Keratinocyte (primary cell): ENCODE results near the gene KHDC1L. TPM values are rescaled to one million over a fixed set of nuclear protein-coding genes. Genes with fewer than 3 reads are reported as not detected.
"Not testable (repeated sequence)": the region's sequence is repeated elsewhere in the genome, so short reads cannot be mapped to it uniquely, and the experiment has no call there.

Source experiments
- DNase-seq: peaks from one replicate; pipeline ENCODE4 v3.0.0-alpha.2; 2011; ENCODE audit warnings: low read depth, missing footprints, low spot score
- FAIRE-seq: peaks from 2 replicates; lab custom pipeline; 2011; peaks lifted over from hg19 to GRCh38; lab: Jason Lieb, UNC
- H2AFZ ChIP-seq: 2 replicates; pipeline ENCODE4 v1.6.0; 2012; ENCODE audit warnings: low read length, control low read depth, inconsistent platforms; ENCODE audit not compliant: control insufficient read depth
- H3K27ac ChIP-seq: 2 replicates; pipeline ENCODE4 v1.5.1; 2011; ENCODE audit warnings: low read length; ENCODE audit not compliant: control insufficient read depth, insufficient read depth
- H3K27me3 ChIP-seq: 3 replicates; pipeline ENCODE4 v1.6.0; 2011; ENCODE audit warnings: low read length; ENCODE audit not compliant: control insufficient read depth, insufficient read depth; ENCODE audit errors: extremely low read depth
- H3K36me3 ChIP-seq, 2 experiments: 2 replicates in 1 of 2; 3 replicates in 1 of 2; pipeline ENCODE4 v1.5.1; 2011; ENCODE audit warnings: low read length in 2 of 2, mild to moderate bottlenecking in 1 of 2; ENCODE audit not compliant: control insufficient read depth in 2 of 2, insufficient read depth in 2 of 2; ENCODE audit errors: extremely low read depth in 1 of 2
- H3K4me1 ChIP-seq: 3 replicates; pipeline ENCODE4 v1.5.1; 2011; ENCODE audit warnings: low read length; ENCODE audit not compliant: control insufficient read depth, insufficient read depth; ENCODE audit errors: extremely low read depth
- H3K4me2 ChIP-seq: 3 replicates; pipeline ENCODE4 v1.6.0; 2011; ENCODE audit warnings: low read depth, low read length; ENCODE audit not compliant: control insufficient read depth, insufficient read depth; ENCODE audit errors: extremely low read depth
- H3K4me3 ChIP-seq, 3 experiments: fragments of 200-600 bp in 1 of 3; sonication (generic) in 1 of 3; 2 replicates in 2 of 3; 3 replicates in 1 of 3; pipeline ENCODE4 v1.5.1; 2011 to 2016; ENCODE audit warnings: low read length in 3 of 3, mild to moderate bottlenecking in 3 of 3, control low read depth in 2 of 3, inconsistent platforms in 1 of 3, low read depth in 1 of 3, mixed read lengths in 1 of 3, mixed run types in 1 of 3, moderate library complexity in 1 of 3; ENCODE audit not compliant: control insufficient read depth in 2 of 3, insufficient read depth in 2 of 3; ENCODE audit errors: extremely low read depth in 1 of 3
- H3K79me2 ChIP-seq: 2 replicates; pipeline ENCODE4 v1.6.0; 2012; ENCODE audit warnings: low read length; ENCODE audit not compliant: control insufficient read depth, insufficient read depth
- H3K9ac ChIP-seq: 3 replicates; pipeline ENCODE4 v1.6.0; 2011; ENCODE audit warnings: low read length; ENCODE audit not compliant: control insufficient read depth, insufficient read depth; ENCODE audit errors: extremely low read depth
- H3K9me1 ChIP-seq: 3 replicates; pipeline ENCODE4 v1.6.0; 2011; ENCODE audit warnings: low read length; ENCODE audit not compliant: control insufficient read depth, insufficient read depth; ENCODE audit errors: extremely low read depth
- H3K9me3 ChIP-seq: 2 replicates; pipeline ENCODE4 v1.5.1; 2012; ENCODE audit warnings: low read depth, low read length; ENCODE audit not compliant: control insufficient read depth
- H4K20me1 ChIP-seq: 3 replicates; pipeline ENCODE4 v1.6.0; 2011; ENCODE audit warnings: low read length; ENCODE audit not compliant: control insufficient read depth, insufficient read depth; ENCODE audit errors: extremely low read depth
- EZH2 ChIP-seq: IDR thresholded peaks from one replicate; pipeline ENCODE4 v1.6.1; 2012; ENCODE audit warnings: inconsistent platforms, mild to moderate bottlenecking, low read length, moderate library complexity
- dilution Hi-C: fragments of 300-500 bp; cut with MboI; formaldehyde crosslinking; loops from one replicate; pipeline ENCODE4 v1.7.0; 2020; ENCODE audit warnings: low sequenced_read_pairs; ENCODE audit not compliant: extremely low pct_ligation_motif_present
- polyA plus RNA-seq, 5 experiments: library from polyadenylated mRNA; depleted of rRNA in 3 of 5; stranded (reverse) in 3 of 5; stranded (forward) in 1 of 5; unstranded in 1 of 5; fragments of >200 nt; gene quantifications; 1 replicate in 1 of 5; 2 replicates in 3 of 5; 3 replicates in 1 of 5; pipeline versions ENCODE4 v1.2.1 to v1.2.3, GENCODE V29; 2011 to 2012; ENCODE audit warnings: missing spikeins in 2 of 5, low read depth in 1 of 5, low replicate concordance in 1 of 5
- TF ChIP-seq, protein P1 (sequence below), 3 experiments: IDR thresholded peaks in 1 of 3; conservative IDR thresholded peaks in 1 of 3; optimal IDR thresholded peaks in 1 of 3; 2 replicates in 2 of 3; 3 replicates in 1 of 3; pipeline versions ENCODE3 to v1.5.1; 2011; ENCODE audit warnings: low read length in 3 of 3, mild to moderate bottlenecking in 3 of 3, moderate library complexity in 2 of 3, control low read depth in 1 of 3, inconsistent platforms in 1 of 3; ENCODE audit not compliant: insufficient read depth in 2 of 3; ENCODE audit errors: extremely low read depth in 1 of 3

The KHDC1L gene
- polyA plus RNA-seq, 1 donor (not counting 4 experiments of a cell fraction or from before 2014, with no cell fraction given): not detected

DNA sequence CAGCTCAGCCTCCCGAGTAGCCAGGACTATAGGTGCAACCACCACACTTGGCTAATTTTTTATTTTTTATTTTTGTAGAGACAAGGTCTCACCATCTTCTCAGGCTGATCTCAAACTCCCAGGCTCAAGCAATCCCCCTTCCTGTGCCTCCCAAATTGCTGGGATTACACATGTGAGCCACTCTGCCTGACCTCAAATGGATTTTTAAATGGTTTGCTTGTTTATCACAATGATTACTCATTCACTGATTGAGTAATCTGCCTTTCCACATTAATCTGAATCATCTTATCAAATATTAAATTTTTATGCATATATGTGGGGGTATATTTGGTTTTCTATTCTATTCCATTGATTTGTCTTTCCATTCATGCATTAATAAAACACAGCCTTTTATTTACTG lies 9.4 kb upstream of the KHDC1L start:
- peak; percentile 56 for FAIRE-seq
- peaks cover 21% of the 10 kb centered on the region for H3K4me1 ChIP-seq
- peak overlapping the region; percentile 88 for H3K27ac ChIP-seq

DNA sequence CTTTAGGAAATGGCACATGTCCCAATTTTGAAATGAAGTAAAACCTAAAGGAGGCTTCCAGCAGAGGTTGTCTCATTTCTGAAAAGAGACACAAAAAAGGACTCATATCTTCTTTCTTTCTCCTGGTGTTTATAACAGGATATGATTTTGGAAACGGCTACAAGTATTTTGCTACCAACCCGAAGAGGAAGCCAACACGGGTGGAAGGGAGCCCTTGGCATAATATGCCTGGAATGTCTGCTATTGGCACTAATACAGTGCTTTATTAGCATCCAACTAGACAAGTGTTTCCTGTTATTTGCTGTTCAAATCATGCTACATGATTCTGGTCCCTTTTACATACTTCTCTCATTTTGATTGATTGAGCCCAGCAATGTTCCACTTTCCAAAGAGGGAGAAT lies 8.7 kb upstream of the KHDC1L start:
- peak; percentile 94 for FAIRE-seq
- DNase-seq, H3K4me3 ChIP-seq, H3K9ac ChIP-seq, H3K27me3 ChIP-seq, dilution Hi-C loops, H3K36me3 ChIP-seq, H3K9me3 ChIP-seq, H3K79me2 ChIP-seq, H4K20me1 ChIP-seq, H3K9me1 ChIP-seq: not testable (repeated sequence)
- Histone ChIP-seq H2AFZ (peak overlapping the region; percentile 62), H3K4me2 (peak overlapping the region; percentile 56), H3K27ac (peak overlapping the region; percentile 71), H3K4me1 (peaks cover 21% of the 10 kb centered on the region)

More for the DNA sequence above, 9.4 kb upstream of the KHDC1L start:
- TF ChIP-seq, protein P1, sequence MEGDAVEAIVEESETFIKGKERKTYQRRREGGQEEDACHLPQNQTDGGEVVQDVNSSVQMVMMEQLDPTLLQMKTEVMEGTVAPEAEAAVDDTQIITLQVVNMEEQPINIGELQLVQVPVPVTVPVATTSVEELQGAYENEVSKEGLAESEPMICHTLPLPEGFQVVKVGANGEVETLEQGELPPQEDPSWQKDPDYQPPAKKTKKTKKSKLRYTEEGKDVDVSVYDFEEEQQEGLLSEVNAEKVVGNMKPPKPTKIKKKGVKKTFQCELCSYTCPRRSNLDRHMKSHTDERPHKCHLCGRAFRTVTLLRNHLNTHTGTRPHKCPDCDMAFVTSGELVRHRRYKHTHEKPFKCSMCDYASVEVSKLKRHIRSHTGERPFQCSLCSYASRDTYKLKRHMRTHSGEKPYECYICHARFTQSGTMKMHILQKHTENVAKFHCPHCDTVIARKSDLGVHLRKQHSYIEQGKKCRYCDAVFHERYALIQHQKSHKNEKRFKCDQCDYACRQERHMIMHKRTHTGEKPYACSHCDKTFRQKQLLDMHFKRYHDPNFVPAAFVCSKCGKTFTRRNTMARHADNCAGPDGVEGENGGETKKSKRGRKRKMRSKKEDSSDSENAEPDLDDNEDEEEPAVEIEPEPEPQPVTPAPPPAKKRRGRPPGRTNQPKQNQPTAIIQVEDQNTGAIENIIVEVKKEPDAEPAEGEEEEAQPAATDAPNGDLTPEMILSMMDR (optimal IDR thresholded peaks at IDR 0.05 in 1 of 3, IDR thresholded peaks at IDR 0.05 in 1 of 3, conservative IDR thresholded peaks at IDR 0.05 in 1 of 3; ENCODE audit: extremely low read depth in 1 of 3, insufficient read depth in 2 of 3, low read length in 3 of 3): no peak
- no peak for TF ChIP-seq EZH2
- Histone ChIP-seq H3K79me2 (no peaks in the 10 kb centered on the region), H3K4me3 (no peak overlapping the region), H3K9me1 (no peaks in the 10 kb centered on the region), H3K9ac (no peak overlapping the region), H3K4me2 (peak overlapping the region; percentile 56), H3K9me3 (no peaks in the 10 kb centered on the region), H2AFZ (no peak overlapping the region), H3K36me3 (no peaks in the 10 kb centered on the region), H4K20me1 (no peaks in the 10 kb centered on the region), H3K27me3 (no peaks in the 10 kb centered on the region)
- peak; percentile 44 for DNase-seq
- dilution Hi-C loops: no loop called here

DNA sequence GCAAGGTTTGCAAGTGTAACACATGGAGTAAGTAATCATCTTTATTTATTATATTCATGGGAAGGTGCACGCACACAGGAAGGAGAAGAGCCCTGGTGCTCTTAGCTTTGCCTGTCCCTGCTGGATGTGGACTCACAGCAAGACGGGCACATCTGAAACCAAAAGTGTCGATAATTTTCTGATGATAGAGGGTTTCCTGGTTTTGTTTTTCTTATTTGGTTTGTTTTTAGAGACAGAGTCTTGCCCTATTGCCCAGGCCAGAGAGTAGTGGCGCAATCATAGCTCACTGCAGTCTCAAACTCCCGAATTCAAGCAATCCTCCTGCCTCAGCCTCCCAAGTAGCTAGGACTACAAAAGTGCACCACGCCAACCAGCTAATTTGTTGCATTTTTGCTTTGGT lies 7.8 kb upstream of the KHDC1L start:
- dilution Hi-C loops: no loop called here
- H3K36me3 ChIP-seq: no peaks in the 10 kb centered on the region
- TF ChIP-seq EZH2: no peak
- TF ChIP-seq, protein P1 (optimal IDR thresholded peaks at IDR 0.05 in 1 of 3, IDR thresholded peaks at IDR 0.05 in 1 of 3, conservative IDR thresholded peaks at IDR 0.05 in 1 of 3; ENCODE audit: extremely low read depth in 1 of 3, insufficient read depth in 2 of 3, low read length in 3 of 3): no peak

More for the DNA sequence above, 7.8 kb upstream of the KHDC1L start:
- FAIRE-seq: no peak
- Histone ChIP-seq H3K9me3 (no peaks in the 10 kb centered on the region), H3K27ac (no peak overlapping the region), H3K9ac (no peak overlapping the region), H3K4me2 (no peak overlapping the region), H4K20me1 (no peaks in the 10 kb centered on the region), H3K4me3 (no peak overlapping the region), H3K9me1 (no peaks in the 10 kb centered on the region), H3K4me1 (peaks cover 21% of the 10 kb centered on the region), H2AFZ (no peak overlapping the region), H3K79me2 (no peaks in the 10 kb centered on the region), H3K27me3 (no peaks in the 10 kb centered on the region)
- no peak for DNase-seq
